GM23248 (cell line): ENCODE results near the gene RHEB. TPM values are rescaled to one million over a fixed set of nuclear protein-coding genes. Genes with fewer than 3 reads are reported as not detected.

Experiments
- DNase-seq: peaks from one replicate; pipeline ENCODE4 v3.0.0-alpha.2; 2015
- H2AFZ ChIP-seq: fragments of 200-600 bp; sonication (generic); 2 replicates; pipeline ENCODE4 v1.6.1; 2016; ENCODE audit warnings: antibody characterized with exemption
- H3F3A ChIP-seq: fragments of 200-600 bp; sonication (generic); 2 replicates; pipeline ENCODE4 v1.6.1; 2016; ENCODE audit warnings: mild to moderate bottlenecking, antibody characterized with exemption, mixed run types; ENCODE audit not compliant: insufficient read depth
- H3K27ac ChIP-seq: fragments of 200-600 bp; sonication (generic); 2 replicates; pipeline ENCODE4 v1.5.1; 2016; ENCODE audit warnings: mild to moderate bottlenecking
- H3K27me3 ChIP-seq: fragments of 200-600 bp; sonication (generic); replicated peaks from 2 replicates; pipeline ENCODE4 v1.6.1; 2016; ENCODE audit warnings: mild to moderate bottlenecking; ENCODE audit not compliant: insufficient read depth
- H3K36me3 ChIP-seq: fragments of 200-600 bp; sonication (generic); 2 replicates; pipeline ENCODE4 v1.6.1; 2016; ENCODE audit warnings: low read depth, mild to moderate bottlenecking
- H3K4me1 ChIP-seq: fragments of 200-600 bp; sonication (generic); 2 replicates; pipeline ENCODE4 v1.6.1; 2016; ENCODE audit warnings: mild to moderate bottlenecking; ENCODE audit not compliant: insufficient read depth
- H3K4me2 ChIP-seq: fragments of 200-600 bp; sonication (generic); one replicate; pipeline ENCODE4 v1.6.1; 2016; ENCODE audit warnings: mild to moderate bottlenecking; ENCODE audit not compliant: unreplicated experiment
- H3K4me3 ChIP-seq: fragments of 200-600 bp; sonication (generic); 2 replicates; pipeline ENCODE4 v1.5.1; 2016; ENCODE audit warnings: mild to moderate bottlenecking
- H3K79me2 ChIP-seq: fragments of 200-600 bp; sonication (generic); 2 replicates; pipeline ENCODE4 v1.6.1; 2016; ENCODE audit warnings: mild to moderate bottlenecking; ENCODE audit not compliant: insufficient read depth
- H3K9ac ChIP-seq: fragments of 200-600 bp; sonication (generic); 2 replicates; pipeline ENCODE4 v1.6.1; 2016; ENCODE audit warnings: mild to moderate bottlenecking
- H3K9me2 ChIP-seq: fragments of 200-600 bp; sonication (generic); 2 replicates; pipeline ENCODE4 v1.6.1; 2016; ENCODE audit warnings: mixed run types, mild to moderate bottlenecking, moderate library complexity; ENCODE audit not compliant: insufficient read depth
- H3K9me3 ChIP-seq: fragments of 200-600 bp; sonication (generic); one replicate; pipeline ENCODE4 v1.6.1; 2017; ENCODE audit warnings: low read depth
- H4K20me1 ChIP-seq: fragments of 200-600 bp; sonication (generic); 2 replicates; pipeline ENCODE4 v1.6.0; 2016; ENCODE audit not compliant: insufficient read depth
- EZH2 ChIP-seq: fragments of 200-600 bp; sonication (generic); IDR thresholded peaks from 2 replicates; pipeline ENCODE4 v1.6.1; 2018; ENCODE audit warnings: antibody characterized with exemption, mild to moderate bottlenecking; ENCODE audit not compliant: insufficient read depth, poor library complexity, severe bottlenecking
- EZH2phosphoT487 ChIP-seq: fragments of 200-600 bp; sonication (generic); IDR thresholded peaks from 2 replicates; pipeline ENCODE4 v1.6.1; 2018; ENCODE audit warnings: antibody characterized with exemption, moderate library complexity, mild to moderate bottlenecking, low read depth; ENCODE audit not compliant: insufficient read depth
- WGBS, 2 experiments: methylation state at CpG; one replicate each; pipeline ENCODE4 v1.1.6; 2015 to 2017; ENCODE audit warnings: low lambda C conversion rate in 2 of 2, low coverage in 1 of 2; ENCODE audit errors: missing lambda C conversion rate in 2 of 2; 5-methylcytosine and 5-hydroxymethylcytosine counted together
- in situ Hi-C: fragments of 300-500 bp; cut with MboI; formaldehyde crosslinking; loops from 2 replicates; pipeline ENCODE4 v1.15.0; 2020
- polyA plus RNA-seq: library from polyadenylated mRNA; unstranded; fragments of >200 nt; fragmentation: Nextera tagmentation; extraction: Ambion mirVana; gene quantifications from 2 replicates; pipeline ENCODE4 v1.2.1, GENCODE V29; 2016
- total RNA-seq: library from RNA; depleted of rRNA; stranded (reverse); fragments of >200 nt; shearing (Covaris generic); gene quantifications from 2 replicates; pipeline ENCODE4 v1.2.3, GENCODE V29; 2014

RHEB gene
- total and polyA plus RNA-seq, 2 experiments from 2014 or later: 86.4 to 235 TPM

DNA sequence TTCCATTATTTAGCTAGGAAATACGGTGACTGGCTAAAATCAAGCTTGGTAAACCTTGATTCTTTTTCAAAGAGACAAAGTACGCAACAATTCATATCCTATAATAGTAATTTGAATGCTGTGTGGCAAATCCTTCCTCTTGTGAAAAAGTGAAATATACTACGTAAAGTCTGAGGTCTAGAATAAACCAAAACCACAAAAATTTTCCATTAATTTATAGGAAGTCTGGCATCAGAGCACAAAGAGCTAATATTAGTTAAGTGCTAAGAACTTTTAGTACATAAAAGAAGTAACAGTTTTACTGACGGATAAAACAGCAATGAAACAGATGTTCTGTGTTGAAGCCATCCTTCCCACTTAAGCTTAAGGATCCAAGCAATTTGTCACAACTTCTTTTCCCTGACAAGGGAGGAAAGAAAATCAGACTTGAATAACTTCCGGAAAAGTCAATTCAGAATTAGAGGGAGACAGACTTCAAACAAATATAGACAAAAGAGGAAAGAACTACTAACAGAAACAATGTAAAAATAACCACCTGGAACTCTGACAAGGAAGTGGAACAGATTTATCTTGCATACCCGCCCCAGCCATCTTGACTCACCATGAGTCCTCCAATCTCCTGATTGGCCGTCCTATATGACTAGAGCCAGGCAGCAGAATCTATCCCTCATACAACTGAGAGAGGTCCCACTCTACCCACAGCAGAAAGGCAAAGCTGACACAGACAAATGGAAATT, 34.6 kb downstream of the RHEB start:
- 40 to 45% methylated on average over 7 of the region's 7 CpGs for WGBS, 2 experiments
- Histone ChIP-seq H3F3A (peaks cover 37% of the 10 kb centered on the region), H3K4me2 (peak overlapping the region; percentile 77), H3K9me2 (no peaks in the 10 kb centered on the region), H3K4me3 (peak overlapping the region; percentile 42), H2AFZ (no peak overlapping the region), H3K9me3 (no peaks in the 10 kb centered on the region), H3K36me3 (peaks cover 30% of the 10 kb centered on the region; the same call in 1 of the 2 replicates), H3K4me1 (peaks cover 16% of the 10 kb centered on the region), H3K27ac (peak overlapping the region; percentile 71), H3K9ac (no peak overlapping the region; the same call in 1 of the 2 replicates), H3K27me3 (no peaks in the 10 kb centered on the region), H3K79me2 (peaks cover 96% of the 10 kb centered on the region), H4K20me1 (no peaks in the 10 kb centered on the region)
- TF ChIP-seq EZH2phosphoT487 (no peak), EZH2 (no peak)
- peak; percentile 94 for DNase-seq
- in situ Hi-C loops: no loop called here

DNA sequence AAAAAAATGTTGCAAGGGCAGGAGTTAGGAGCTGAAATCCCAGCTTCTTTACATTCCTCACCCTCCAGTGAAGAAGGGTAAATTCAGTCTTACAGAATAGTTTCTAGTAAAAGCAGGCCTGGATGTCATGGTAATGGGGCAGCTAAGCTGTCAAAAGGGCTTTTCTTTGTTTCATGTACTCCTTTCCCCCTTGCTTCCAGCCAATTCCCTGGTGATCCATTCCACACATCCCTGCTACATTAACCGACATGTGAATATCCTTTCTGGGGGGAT, 36.0 kb downstream of the RHEB start:
- no peak for TF ChIP-seq EZH2phosphoT487
- TF ChIP-seq EZH2: no peak
- no peak overlapping the region for H3K4me2 ChIP-seq
- H3K9me2 ChIP-seq: no peaks in the 10 kb centered on the region
- 100% methylated on average over 1 of the region's 1 CpG for WGBS, 2 experiments
- peaks cover 30% of the 10 kb centered on the region for H3F3A ChIP-seq
- H3K4me3 ChIP-seq: no peak overlapping the region
- no peak overlapping the region for H3K27ac ChIP-seq
- H3K27me3 ChIP-seq: no peaks in the 10 kb centered on the region
- DNase-seq: no peak
- peaks cover 24% of the 10 kb centered on the region; the same call in 1 of the 2 replicates for H3K36me3 ChIP-seq
- H4K20me1 ChIP-seq: no peaks in the 10 kb centered on the region
- H3K9me3 ChIP-seq: no peaks in the 10 kb centered on the region
- H3K4me1 ChIP-seq: peaks cover 16% of the 10 kb centered on the region
- H2AFZ ChIP-seq: no peak overlapping the region
- in situ Hi-C loops: no loop called here
- H3K79me2 ChIP-seq: peaks cover 96% of the 10 kb centered on the region
- no peak overlapping the region for H3K9ac ChIP-seq

DNA sequence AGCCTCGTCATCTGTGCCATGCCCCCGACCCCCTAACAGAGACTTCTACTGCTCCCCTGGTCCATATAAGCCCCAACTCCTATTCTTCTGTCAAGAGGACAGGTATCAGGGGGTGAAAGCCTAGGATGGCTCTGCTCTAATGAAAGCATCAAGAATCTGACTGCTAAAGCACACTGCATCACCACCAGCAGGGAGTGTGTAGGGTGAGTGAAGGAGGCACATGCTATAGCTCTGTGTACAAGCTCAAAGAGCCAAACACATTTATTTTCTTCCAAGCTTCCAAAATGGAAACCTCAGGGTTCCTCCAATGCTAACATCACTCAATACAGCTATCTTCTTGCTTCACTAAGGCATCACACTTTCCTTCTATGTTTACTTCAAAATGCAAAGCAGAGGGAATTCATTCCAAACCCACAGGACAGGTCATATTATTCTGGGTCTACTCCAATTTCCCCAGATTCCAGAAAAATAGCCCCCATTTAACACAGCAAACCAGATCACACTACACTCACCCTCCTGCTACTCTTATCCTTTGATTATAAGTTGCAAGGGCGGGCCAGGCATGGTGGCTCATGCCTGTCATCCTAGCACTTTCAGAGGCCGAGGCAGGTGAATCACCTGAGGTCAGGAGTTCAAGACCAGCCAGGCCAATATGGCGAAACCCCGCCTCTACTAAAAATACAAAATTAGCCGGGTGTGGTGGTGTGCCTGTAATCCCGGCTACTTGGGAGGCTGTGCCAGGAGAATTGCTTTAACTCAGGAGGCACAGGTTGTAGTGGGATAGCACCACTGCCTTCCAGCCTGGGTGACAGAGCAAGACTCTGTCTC, 36.6 kb downstream of the RHEB start:
- no peak for TF ChIP-seq EZH2
- TF ChIP-seq EZH2phosphoT487: no peak
- no peak overlapping the region for H3K27ac ChIP-seq
- peaks cover 16% of the 10 kb centered on the region for H3K4me1 ChIP-seq
- H3K36me3 ChIP-seq: peaks cover 20% of the 10 kb centered on the region; the same call in 1 of the 2 replicates
- H3K9me3 ChIP-seq: no peaks in the 10 kb centered on the region
- H4K20me1 ChIP-seq: no peaks in the 10 kb centered on the region
- no peaks in the 10 kb centered on the region for H3K9me2 ChIP-seq
- no peak for DNase-seq
- WGBS, 2 experiments: 96 to 97% methylated on average over 8 of the region's 8 CpGs
- in situ Hi-C loops: no loop called here
- no peak overlapping the region for H3K4me2 ChIP-seq
- H2AFZ ChIP-seq: no peak overlapping the region
- peaks cover 30% of the 10 kb centered on the region for H3F3A ChIP-seq
- H3K4me3 ChIP-seq: no peak overlapping the region
- H3K79me2 ChIP-seq: peaks cover 96% of the 10 kb centered on the region
- H3K9ac ChIP-seq: no peak overlapping the region
- no peaks in the 10 kb centered on the region for H3K27me3 ChIP-seq

DNA sequence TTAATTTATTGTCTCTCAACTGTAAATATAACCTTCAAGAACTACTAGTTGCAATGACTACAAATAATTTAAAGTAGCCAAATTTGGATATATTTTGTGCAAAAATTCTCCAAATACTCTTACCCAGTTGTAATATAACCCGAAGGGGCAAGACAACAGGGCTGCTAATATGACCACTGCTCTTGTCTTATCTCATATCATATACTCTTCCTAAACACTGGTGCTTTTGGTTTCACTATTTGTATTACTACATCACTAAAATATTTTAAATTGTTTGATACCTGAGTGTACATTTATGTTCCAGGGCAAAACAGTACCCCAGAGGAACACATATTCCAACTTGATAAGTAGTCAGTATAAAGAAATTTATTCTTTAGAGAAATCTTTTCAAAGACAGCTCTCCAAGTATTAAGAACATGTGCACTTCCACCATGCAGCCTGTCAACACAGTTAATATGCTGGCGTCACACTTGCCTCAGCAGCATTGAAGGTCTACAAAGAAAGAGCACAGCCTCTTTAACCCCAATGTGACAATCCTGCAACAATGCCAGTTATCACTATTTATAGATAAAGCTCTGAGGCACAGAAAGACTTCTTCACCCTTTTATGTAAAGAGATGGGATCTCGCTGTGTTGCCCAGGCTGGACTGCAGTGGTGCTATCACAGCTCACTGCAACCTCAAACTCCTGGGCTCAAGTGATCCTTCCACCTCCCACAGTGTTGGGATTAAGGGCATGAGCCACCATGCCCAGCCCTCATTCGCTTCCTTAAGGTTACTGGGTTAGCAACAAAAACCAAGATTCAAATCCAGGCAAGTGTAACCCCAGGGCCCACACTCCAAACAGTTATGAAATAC, 37.8 kb downstream of the RHEB start:
- in situ Hi-C loops: no loop called here
- TF ChIP-seq EZH2: no peak
- no peak for TF ChIP-seq EZH2phosphoT487
- Histone ChIP-seq H3K9ac (no peak overlapping the region), H3K4me3 (no peak overlapping the region), H3K27ac (no peak overlapping the region), H3K79me2 (peaks cover 96% of the 10 kb centered on the region), H3K4me1 (peaks cover 16% of the 10 kb centered on the region), H4K20me1 (no peaks in the 10 kb centered on the region), H3K9me3 (no peaks in the 10 kb centered on the region), H2AFZ (no peak overlapping the region), H3K4me2 (no peak overlapping the region), H3K27me3 (no peaks in the 10 kb centered on the region), H3F3A (peaks cover 30% of the 10 kb centered on the region), H3K36me3 (peaks cover 15% of the 10 kb centered on the region; the same call in 1 of the 2 replicates), H3K9me2 (no peaks in the 10 kb centered on the region)
- 97 to 98% methylated on average over 4 of the region's 4 CpGs for WGBS, 2 experiments
- no peak for DNase-seq
